Activated CD4-positive, alpha-beta T cell treated with anti-CD3 and anti-CD28 coated beads, Interleukin-2, amount 50 U/mL, for 4 hours (primary cell): ENCODE measurements around the gene TAP1.
"Not testable (repeated sequence)": the region's sequence is repeated elsewhere in the genome, so short reads cannot be mapped to it uniquely, and the experiment has no call there.

Source experiments
- DNase-seq, 2 experiments: peaks; one replicate each; pipeline ENCODE4 v3.0.0-alpha.2; 2020

Gene TAP1

GRCh38 chr6:32853541-32854375, at the start of gene TAP1, which contains the start of gene PSMB9:
Gene TAP1, minus strand, starts transcription at chr6:32853704. Its CDS starts 68 bp downstream, at chr6:32853636.
Gene PSMB9, plus strand, starts transcription at chr6:32854192. Its CDS starts 38 bp downstream, at chr6:32854230.
- peak; percentile 98 to 99 for DNase-seq

DNA sequence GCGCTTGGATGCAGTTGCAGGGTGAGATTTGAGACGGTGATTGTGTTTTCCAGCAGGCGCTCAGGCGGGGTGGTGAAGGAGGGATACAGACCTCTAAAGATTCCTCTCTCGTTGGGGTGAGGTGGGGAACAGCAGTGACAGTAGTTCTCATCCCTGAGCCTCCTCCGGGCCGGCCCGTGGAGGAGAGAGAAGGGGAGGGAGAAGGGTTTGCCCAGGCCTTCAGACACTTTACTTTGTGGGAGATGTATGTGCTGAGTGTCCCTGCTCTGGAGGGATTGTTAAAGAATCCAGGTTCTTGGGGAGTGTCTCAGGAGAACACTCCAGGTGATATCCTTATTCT, 41.5 kb upstream of the TAP1 start:
- no peak for DNase-seq

GRCh38 chr6:32894085-32895005, 40.8 kb upstream of the TAP1 start:
- peak; percentile 92 to 95 for DNase-seq

DNA sequence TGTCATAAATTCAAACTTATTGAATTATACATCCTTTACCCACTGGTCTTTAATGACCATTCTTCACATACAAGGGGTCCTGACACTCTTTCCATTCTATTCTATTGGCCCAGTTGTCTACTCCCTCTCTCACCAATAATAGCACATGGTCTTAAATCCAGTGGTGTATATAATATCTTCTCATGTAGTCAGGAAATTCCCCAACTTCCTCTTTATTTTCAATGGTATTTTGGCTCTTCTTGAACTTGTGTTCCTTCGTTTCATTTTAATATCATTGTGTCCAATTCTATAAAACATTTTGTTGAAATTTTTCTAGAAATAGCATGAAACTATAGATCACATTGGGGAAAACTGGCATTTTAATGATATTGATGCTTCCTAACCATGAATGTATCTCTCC, 37.3 kb upstream of the TAP1 start:
- no peak for DNase-seq

GRCh38 chr6:32889533-32889932, 36.0 kb upstream of the TAP1 start:
- no peak for DNase-seq

- no peak for DNase-seq
Measured at GRCh38 chr6:32888576-32888975, 35.1 kb upstream of the TAP1 start.

DNA sequence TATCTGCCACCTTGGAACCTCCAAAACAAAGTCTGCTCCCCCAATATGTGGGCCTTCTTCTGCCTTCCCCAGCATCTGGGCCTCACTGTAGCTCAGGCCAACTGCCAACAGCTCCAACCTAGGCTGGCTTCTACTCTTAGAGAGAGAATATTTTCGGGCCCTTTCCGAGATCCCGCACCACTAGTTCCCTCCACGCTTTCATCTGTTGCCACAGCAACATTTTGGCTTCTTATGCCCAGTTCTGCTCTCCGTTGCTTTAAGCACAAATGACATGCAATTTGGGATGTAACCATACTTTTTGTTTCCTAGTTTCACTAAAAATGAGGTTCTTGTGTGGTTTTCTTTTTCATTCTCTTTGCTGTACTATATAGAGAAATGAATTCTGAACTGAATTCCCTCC, 34.1 kb upstream of the TAP1 start:
- no peak for DNase-seq

GRCh38 chr6:32886681-32887383, 33.3 kb upstream of the TAP1 start:
- DNase-seq: no peak

GRCh38 chr6:32885698-32886286, 32.3 kb upstream of the TAP1 start:
- DNase-seq: no peak

GRCh38 chr6:32883789-32884188, 30.3 kb upstream of the TAP1 start:
- DNase-seq: no peak

DNA sequence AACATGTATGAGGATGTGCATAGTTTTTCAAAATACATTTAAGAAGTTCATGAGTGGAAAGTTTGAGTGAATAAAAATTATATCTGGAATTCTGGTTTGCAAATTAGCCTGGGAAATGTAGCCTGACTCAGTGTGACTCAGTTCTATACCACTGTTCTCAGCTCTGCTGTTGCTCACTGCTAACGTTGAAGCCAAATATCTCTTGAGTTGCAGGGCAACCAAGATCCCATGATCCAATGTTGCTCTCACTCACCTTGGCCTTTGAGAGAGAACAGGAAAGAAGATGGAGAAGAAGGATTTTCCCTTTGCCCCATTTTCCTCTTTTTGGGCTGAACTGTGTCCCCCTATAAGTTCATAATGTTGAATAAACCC, 29.4 kb upstream of the TAP1 start:
- no peak for DNase-seq

DNA sequence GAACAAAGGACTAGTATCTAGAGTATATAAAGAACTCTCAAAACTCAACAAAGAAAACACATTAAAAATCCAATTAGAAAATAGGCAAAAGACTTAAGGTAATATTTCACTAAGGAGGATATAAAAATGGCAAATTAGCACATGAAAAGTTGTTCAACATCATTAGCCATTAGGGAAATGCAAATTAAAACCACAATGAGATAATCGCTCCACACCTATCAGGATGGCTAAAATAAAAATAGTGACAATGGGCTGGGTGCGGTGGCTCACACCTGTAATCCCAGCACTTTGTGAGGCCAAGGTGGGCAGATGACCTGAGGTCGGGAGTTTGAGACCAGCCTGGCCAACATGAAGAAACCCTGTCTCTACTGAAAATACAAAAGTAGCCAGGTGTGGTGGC, 27.5 kb upstream of the TAP1 start:
- DNase-seq: not testable (repeated sequence)

- DNase-seq: no peak
Measured at GRCh38 chr6:32879691-32880090, 26.2 kb upstream of the TAP1 start.

DNA sequence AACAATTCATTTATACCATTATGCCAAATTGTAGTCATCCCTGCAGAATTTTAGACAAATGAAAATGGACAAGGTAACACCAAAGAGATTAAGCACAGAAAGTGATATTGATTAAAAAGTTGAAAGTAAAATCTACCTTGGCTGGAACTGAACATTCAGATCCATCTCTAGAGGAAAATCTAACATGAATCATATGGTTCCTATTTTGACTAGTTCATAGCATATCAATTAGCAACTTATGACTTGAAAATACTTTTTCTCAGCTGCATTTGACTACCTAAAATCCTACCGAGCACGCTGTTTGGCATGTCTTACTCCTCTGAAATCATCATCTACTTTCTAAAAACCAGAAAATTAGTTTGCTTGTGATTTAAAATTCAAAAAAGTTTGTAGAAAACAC, 23.1 kb upstream of the TAP1 start:
- no peak for DNase-seq

- DNase-seq: not testable (repeated sequence)
Measured at GRCh38 chr6:32873947-32874346, 20.4 kb upstream of the TAP1 start.

DNA sequence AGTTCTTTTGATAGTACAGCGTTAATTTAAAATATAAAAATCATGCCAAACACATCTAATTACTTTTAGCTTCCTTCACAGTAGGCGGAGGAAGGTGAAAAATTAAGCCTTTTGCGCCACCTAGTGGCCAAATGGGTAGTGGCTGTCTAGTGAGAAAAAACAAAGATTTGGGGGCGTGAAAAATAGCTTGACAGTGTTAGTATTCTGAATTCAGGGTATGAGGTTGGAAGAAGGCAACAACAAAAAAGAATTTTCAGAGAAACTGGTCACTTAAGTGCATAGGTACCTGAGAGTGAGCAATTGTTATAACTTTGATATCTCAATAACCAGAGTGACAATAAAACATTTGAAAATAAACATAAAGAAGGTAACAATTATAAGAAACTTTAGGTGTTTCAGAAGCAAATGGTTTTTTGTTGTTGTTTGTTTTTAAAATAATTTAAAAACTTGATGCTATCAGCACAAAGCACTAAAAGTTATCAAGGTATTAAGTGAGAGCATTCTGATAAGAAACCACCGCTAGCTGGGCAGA, 14.8 kb upstream of the TAP1 start:
- peak; percentile 86 to 90 for DNase-seq

DNA sequence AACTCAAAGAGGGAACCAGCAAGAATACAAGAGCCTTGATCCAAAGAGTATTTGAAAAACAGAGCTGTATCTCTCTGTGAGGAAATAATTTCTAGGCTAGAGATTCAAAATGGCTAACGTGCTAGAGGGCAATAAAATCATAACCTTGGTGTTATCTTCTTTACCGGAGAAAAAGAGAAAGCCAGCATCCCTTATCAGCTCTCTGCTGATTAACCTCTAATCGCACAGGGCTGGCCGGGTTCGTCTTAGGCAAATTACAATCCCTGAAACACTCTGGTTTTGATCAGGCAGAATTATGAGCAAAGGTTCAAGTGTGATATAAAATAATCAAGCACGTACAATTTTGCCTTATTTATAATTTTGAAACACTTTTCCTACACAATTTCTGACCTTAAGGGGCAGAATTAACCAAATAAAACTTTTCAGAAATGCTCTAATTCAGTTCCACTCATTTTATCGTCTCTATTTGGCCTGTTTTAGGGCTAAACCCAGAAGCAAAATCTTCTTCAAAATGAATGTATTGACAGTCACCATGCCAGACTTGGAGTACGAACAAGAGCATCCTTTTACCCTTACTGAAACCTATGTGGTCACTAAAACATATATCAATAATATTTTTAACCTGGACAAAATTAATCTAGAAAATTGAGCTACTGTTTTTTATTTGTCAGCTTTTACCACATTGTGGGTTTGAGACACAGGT, 14.2 kb upstream of the TAP1 start:
- no peak for DNase-seq

DNA sequence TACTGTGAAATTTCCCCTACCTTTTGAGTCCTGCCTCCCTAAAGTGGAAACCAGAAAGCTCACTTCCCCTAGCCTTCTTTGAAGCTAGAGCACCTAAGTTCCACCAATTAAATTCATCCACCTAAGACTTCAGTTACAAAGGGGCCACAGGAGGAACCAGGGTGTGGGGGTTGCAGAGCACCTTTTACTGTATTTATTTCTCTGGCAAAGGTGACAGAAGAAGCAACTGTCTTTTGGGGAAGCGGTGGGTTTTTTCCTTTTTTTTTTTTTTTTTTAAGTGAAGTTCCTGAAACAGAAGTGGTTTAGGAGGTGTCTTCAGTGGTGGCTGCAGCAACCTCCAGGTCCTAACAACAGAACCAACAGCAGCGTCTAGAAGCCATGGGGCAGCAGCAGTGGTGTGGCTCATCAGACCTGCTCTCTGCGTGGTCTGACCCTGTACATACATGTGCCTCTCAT, 13.5 kb upstream of the TAP1 start:
- DNase-seq: no peak

DNA sequence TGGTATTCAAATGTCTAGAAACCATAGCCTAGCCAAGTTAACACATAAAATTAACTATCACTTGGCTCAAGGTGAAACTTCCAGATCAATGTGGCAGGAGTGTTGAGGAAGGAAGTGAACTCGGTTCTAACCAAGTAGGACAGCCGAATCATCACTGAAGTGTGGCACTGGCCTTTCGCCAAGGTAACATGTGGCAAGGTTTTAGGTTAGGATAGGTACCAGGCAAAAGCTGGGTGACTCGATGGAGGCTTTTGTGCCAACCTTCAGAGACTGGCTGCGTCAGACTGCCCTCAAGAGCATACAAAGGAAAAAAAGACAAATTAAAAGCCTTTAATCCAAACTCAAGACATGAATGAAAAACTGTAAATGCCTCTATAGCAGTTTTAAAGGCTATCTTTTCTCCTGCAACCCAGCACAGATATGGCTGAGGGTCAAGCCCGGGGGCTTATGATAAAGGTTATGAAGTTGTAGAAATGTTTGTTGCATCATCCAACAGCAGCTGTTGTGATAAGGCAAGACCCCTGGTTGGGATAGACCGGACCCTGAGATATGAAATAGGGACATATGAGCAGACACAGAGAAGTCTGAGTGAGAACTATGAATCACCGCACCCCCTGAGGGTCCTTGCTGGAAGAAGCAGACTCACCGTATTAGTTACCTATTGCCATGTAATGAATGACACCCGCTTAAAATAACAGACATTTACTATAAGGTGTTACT, 12.4 kb upstream of the TAP1 start:
- no peak for DNase-seq

- no peak for DNase-seq
Measured at GRCh38 chr6:32862725-32863124, 9.2 kb upstream of the TAP1 start.

- DNase-seq: no peak
Measured at GRCh38 chr6:32860674-32861073, 7.2 kb upstream of the TAP1 start.
